GDM1 (cell line): ENCODE results near the gene MRPS26.
"Not testable (repeated sequence)": the region's sequence is repeated elsewhere in the genome, so short reads cannot be mapped to it uniquely, and the experiment has no call there.

Experiments used
- DNase-seq: peaks from one replicate; lab custom pipeline; 2025; lab: John Stamatoyannopoulos, UW

MRPS26 gene

DNA sequence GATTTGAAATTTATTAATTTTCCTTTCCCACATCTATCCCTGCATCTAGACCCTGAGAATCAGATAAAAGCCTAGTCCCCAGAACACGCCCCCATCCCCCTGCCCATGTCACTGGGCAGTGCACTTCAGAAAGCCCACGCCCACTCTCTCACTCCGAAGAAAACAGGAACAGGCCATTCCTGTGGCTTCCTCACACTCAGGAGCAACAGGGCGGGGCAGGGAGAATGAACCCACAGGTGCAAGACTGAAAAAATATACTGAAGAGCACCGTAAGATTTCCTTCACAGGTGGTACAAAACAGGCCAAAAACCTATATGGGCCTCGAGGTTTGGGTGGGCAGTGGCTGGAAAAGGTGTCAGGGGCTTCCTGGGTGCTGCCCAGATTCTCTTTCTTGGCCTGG, 29.0 kb downstream of the MRPS26 start:
- DNase-seq, result peak; percentile 24

DNA sequence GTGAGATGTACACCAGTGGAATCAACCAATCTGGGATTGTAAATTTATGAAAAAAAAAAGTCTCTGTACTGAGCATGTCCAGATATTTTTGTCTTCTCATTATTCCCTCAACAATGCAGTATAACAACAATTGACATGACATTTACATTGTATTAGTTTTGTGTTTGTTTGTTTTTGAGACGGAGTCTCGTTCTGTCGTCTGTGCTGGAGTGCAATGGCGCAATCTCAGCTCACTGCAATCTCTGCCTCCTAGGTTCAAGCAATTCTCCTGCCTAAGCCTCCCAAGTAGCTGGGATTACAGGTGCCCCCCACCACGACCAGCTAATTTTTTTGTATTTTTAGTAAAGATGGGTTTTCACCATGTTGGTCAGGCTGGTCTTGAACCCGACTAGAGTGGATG, 29.5 kb downstream of the MRPS26 start:
- DNase-seq, result not testable (repeated sequence)

DNA sequence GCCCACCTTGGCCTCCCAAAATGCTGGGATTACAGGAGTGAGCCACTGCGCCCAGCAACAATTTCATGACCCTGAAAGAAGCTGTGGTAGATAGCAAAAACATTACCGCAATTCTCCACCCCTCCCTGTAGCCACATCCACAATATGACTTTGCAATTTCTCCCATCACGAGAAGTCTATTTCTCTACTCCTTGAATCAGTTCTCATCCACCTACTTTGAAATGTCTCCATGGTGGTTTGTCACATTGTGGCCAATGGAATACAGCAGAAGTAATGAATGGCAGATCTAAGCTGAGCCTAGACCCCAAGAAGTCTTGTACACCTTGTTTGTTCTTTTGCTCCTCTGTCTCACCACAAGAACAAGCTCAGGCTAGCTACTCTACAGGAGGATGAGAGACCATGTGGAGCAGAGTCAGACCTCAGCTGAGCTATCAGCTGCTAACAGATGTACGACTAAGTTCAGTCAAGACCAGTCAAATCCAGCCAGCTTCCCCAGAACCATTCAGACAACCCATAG, 31.8 kb downstream of the MRPS26 start:
- peak; percentile 56 for DNase-seq

DNA sequence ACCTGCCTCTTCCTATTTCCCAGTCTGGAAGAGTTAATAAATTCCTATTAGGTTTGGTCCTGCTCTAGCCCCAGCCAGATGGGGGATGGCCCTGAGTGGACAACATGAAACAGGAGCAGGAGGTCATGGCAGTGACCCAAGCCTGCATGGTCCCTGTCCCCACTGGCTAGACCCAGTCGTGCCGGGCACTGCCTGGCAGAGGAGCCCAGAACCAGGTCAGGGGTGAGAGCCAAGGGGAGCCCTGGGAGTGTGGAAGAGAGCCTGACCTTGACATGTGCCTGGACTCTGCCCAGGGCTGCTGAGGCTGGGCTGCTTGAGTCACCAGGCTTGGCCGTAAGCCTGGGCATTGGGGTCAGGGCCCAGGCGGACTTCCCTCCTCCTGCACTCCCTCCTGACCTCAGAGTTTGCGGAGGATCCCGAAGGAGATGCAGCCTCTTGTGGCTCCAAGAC, 35.1 kb downstream of the MRPS26 start:
- no peak for DNase-seq

DNA sequence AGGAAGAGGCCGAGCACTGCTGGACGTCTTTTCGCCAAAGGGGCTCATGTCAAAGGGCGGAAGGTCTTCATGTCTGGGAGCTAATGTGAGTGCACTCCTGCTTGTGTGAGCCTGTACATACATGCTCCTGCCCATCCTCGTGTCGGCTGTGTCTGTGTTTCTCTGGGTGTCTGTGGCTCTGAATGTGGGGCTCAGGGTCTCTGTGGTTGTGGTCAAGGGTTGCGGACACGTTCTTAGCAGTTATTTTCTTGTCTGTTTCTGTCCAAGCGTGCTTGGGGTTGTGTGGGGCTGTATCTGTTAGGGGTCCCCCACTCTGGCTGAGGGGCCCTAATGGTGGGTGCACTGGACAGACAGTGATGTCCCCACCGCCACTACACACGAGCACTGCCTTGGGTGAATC, 35.8 kb downstream of the MRPS26 start:
- no peak for DNase-seq

DNA sequence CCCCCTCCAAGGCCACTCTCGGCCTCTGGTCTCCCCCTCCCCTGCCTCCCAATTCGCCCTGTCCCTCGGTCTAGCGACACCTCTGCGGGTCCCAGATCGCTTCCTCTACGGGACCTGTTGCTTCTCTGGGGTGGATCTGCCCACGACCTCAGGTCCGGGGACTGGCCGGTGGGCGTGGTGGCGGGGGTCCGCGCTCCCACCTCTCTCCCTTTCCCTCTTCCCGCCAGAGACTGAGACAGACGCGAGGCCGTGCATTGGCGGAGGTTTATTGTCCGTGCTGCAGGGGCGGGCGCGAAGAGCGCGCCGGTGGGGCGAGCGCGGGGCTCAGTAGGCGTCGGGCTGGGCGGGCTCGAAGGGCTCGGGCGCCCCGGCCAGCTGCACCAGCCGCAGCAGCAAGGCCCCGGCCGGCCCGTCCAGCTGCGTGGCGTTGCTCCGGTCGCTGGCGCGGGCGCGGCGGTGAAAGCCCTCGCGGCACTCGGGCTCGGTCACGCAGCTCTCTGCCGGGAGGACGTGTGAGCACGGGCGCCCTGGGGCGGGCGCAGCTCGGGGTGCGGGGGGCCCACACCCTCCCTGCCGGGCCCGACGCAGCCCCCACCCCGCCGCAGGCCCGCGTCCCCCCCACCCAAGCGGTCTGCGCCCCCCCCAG, 36.6 kb downstream of the MRPS26 start:
- no peak for DNase-seq

DNA sequence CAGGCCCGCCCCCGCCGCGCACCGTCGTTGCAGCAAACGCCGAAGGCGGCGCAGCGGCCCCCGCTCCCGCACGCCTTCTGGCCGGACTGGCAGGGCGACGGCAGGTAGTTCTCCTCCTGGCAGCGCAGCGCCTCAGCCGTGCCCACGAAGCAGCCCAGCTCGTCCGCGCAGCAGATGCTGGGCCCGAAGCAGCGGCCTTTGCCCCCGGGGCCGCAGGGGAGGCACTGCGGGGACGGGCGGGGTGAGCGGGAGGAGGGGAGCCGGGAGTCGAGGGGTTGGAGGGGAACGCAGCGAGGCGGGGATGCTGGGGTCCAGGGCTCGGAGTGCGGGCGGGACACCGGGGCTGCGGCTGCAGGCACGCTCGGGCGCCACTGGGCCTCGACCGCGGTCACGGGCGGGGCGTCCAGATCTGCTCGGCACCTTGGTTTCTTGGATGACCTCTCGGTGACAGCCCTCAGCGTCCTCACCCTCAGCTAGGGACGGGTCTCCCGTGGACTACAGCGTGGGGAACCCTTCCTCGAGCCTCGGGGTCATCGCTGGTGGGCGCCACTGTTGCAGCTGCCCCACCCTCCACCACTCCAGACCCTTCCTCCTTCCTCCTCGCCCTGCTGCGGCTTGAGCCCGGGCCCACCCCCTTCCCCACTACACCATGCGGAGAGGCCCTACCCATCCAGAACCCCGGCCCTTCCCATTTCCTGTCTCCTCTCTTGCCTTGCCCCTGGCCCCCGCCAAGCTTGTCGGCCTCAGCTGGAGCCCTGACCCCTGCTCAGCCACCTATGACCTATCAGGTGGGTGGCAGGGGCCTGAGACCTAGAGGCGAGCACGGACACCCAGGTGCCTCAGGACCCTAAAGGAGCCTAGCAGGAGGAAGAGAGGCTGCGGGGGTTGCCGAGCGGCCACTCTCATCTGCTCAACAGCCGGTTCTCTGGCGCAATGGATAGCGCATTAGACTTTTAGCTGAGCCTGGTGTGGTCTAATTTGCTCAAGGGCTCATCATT, 37.4 kb downstream of the MRPS26 start:
- no peak for DNase-seq

DNA sequence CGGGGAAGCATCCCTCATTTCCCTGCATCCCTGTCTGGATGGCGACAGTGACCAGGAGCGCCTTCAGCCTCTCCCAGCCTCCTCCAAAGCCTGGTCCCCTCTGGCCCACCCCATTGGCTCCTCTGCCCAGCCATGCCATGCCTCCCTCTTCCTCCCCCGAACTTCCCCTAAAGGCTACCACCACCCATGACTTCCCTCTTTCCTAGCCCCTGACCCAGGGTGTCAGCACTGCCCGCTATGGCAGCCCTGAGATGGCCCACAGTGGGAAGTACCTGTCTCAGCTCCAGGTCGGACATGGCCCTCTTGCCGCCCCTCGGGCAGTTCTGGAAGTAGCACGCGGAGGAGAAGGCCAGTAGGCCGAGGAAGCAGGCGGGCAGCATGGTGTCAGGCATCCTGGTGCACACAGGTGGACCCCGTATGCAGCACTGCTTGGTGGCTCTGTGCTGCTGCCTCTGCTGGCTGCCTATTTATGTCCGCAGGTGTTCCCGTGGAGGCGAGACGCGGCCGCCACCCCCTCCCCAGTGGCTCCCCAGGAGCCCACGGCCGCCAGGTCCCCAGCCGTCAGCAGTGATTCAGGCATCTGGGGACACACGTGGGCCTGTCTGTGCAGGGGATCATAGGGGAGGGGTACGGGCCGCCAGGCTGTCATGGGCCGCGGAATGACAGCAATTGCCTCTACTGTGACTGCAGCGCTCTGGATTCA, 38.6 kb downstream of the MRPS26 start, which contains the start of gene AVP:
Gene AVP, minus strand, starts transcription at position 442 of the 703 bp plus-strand sequence. Its CDS starts 50 bp downstream, at position 392.
- DNase-seq, result no peak

DNA sequence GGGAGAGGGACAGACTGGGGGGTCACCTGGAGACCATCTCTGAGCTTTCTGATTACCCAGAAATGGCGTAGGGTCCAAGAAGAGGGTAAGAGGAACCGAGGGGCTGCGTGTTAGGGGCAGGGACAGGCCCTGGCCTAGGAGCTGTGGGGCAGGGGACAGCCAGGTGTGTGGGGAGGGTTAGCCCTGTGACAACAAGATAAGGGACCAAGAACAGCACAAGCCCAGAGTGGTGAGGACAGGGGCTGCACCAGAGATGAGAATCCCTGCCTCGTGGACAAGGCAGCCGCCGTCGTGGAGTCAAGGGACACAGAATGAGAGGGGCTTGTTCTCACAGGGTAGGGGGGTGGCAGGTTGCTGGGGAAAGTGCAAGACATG, 39.1 kb downstream of the MRPS26 start:
- DNase-seq, result no peak

DNA sequence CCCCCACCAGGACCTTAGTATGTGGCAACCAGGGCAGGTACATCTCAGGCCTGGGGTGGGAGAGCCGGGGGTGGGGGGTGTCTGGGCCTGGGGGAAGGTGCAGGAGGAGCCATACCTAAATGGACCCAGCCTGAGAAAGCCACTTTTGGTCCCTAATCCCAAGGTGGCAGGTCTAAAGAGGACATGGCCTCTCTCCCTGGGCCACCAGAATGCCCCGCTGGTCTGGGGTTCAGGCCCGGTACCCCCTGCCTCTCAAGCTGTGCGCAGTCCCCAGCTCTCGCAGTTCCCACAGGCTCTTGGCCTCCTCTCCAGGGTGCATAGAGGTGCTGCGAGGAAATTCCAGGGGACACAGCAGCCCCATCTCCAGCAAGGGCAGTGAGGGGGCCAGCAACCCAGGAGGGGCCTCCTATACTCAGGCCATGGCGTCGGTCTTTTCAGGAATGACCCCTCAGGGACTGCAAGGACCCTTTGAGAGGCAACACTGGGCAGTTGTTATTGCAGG, 39.8 kb downstream of the MRPS26 start:
- DNase-seq, result no peak

DNA sequence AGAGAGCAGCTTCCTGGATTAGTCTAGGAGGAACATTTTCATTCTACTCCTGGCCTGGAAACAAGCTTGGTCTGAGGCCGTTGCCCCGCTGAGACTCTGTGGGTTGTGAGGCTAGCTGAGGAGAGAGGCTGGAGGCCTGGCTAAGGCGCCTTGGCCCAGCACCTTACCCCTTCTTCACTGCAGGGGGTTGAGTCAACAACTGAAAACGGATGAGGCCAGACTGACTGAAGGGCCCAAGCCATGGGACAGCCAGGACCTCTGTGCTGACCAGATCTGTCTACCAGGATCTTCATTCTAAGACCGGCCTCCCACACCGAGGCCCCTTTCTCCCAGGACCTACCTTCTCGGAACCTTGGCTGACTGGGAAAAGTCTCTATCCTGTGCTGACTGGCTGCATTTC, 42.2 kb downstream of the MRPS26 start:
- no peak for DNase-seq

DNA sequence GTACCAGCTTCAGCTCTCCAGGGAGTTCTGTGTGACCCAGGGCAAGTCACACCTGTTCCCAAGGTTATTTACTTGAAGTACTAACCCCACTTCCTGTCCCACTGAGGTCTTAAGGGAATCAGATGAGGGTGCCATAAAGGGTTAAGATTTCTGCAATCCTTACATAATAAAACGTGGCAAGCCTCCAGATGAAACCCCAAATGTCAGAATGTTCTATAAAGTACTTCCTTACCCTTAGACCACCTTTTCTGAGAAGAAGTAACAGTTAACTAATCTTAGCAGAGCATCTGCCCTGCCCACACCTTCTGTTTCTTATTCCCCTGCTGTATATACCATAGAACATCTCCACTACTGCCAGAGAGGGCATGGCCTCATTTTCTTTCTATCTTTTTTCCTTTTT, 44.7 kb downstream of the MRPS26 start:
- DNase-seq, result peak; percentile 67

DNA sequence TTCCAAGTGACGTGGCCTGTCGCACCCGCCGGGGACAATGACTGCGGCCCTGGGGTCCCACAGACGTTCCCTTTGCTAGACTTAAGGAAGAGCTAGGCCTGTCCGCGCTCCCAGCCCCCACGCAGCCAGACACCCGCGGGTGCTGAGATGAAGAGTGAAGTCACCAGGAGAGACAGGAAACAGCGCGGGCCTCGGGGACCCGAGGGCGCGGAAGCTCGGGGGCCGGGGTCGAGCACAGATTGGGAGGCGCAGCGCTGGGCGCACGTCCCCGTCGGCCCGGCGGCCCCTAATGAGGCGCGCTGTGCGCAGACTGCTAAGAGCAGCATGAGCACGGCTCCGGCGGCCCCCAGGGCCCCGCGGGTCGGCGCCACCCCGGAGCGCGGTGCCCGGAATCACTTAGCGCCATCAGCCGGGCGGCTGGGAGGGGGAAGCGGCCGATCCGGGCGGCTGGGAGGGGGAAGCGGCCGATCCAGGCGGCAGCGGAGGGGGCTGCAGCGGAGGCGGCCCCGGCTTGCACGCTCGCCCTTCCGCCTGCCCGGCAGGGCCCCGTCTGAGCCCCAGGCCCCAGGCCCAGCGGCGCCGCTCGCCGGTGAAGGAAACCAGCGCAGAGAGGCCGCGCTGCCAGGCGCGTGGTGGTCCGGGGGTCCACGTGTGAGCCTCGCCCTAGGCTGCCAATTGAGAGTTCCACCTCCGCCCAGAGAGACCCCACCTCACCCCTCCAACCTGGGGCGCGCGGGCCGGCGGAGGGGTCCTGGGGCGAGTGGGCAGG, 46.9 kb downstream of the MRPS26 start:
- DNase-seq, result no peak

DNA sequence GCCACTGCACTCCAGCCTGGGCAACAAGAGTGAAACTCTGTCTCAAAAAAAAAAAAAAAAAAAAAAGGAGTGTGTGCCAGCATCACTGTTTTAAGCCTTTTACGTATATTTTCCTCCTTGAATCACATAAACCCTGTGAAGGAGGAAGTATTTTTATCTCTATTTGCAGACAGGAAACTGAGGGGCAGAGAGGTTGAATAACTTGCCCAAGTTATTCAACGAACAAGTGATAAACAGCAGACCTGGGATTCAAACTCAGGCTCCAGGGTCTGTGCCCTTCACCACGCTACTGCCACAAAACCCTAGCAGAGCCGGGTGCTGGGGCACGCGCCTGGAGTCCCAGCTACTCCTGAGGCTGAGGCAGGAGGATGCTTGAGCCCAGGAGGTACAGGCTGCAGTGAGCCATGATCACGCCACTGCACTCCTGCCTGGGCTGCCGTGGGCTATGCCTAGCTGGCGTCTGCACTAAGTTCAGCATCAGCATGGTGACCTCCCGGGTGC, 48.1 kb downstream of the MRPS26 start:
- peak; percentile 89 for DNase-seq

DNA sequence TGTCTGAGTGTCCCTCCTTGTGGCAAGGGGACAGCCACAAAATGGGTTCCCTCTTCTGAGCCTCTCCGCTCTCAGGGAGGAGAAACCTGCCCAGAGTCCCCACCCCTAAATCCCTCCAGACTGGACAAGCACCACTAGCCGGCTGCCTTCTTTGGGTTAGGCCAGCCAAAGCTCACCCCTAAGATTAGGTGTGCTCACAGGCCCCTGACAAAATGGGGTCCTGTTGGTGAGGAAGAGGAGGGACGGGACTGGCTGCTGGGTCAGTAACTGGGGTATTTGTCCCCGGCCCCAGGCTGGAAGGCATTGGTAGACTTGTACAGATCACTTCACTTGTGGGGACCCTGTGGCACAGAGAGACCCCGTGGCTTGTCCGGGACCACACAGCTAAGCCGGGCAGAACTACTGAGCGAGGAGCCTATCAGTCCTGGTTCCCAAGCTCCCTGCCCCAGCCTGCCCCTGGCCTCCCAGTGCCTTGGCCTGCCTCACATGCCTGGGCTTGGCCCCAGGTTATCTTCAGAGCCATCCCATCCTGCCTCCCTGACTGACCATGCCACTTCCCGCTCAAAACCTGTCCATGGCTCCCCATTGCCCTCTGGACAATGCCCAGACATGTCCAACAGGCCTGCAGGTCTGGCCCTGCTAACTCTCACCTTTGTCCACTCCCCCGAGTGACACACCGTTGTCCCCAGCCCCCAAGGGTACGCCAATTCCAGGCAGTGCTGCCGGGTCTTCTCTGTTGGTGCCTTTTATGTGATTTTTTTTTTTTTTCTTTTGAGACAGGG, 49.2 kb downstream of the MRPS26 start:
- no peak for DNase-seq
